B cell (primary cell): Measurements from ENCODE around the gene DPM2. TPM values are rescaled to one million over a fixed set of nuclear protein-coding genes. Genes with fewer than 3 reads are reported as not detected.

ENCODE experiments used
- ATAC-seq: fragments of 200-7000 bp; cut with Tn5 transposase; one replicate; pipeline ENCODE4 v1.10.0; 2021; ENCODE audit warnings: low read depth, mild to moderate bottlenecking, moderate number of reproducible peaks, moderate library complexity
- CTCF ChIA-PET: fragments of 350-600 bp; sonication (Branson Sonifier 250); formaldehyde crosslinking; loops from one replicate; lab custom pipeline; 2021; ENCODE audit warnings: antibody characterized with exemption, inconsistent platforms; lab: Charles Lee
- POLR2A ChIA-PET: fragments of 350-600 bp; sonication (Branson Sonifier 250); formaldehyde crosslinking; loops from one replicate; lab custom pipeline; 2021; ENCODE audit warnings: antibody characterized with exemption; lab: Charles Lee
- DNase-seq: peaks from one replicate; pipeline ENCODE4 v3.0.0; 2013
- H2AFZ ChIP-seq: 2 replicates; pipeline ENCODE4 v1.6.1; 2012; ENCODE audit warnings: mild to moderate bottlenecking, low read depth, low read length; ENCODE audit not compliant: insufficient read depth, poor library complexity, severe bottlenecking
- H3K27ac ChIP-seq, 2 donors: 1 replicate in 1 of 2; 2 replicates in 1 of 2; pipeline ENCODE4 v1.5.1; 2012 to 2013; ENCODE audit warnings: low read length in 2 of 2, mild to moderate bottlenecking in 2 of 2, moderate library complexity in 1 of 2
- H3K27me3 ChIP-seq, 4 experiments: fragments of 200-600 bp in 1 of 4; sonication (generic) in 1 of 4; replicated peaks in 1 of 4; 1 replicate in 2 of 4; 2 replicates in 2 of 4; pipeline versions ENCODE4 v1.6.1 to v1.7.0; 2013 to 2016; ENCODE audit warnings: low read length in 3 of 4, mild to moderate bottlenecking in 2 of 4, mixed read lengths in 1 of 4, moderate library complexity in 1 of 4; ENCODE audit not compliant: insufficient read depth in 4 of 4, control insufficient read depth in 3 of 4; ENCODE audit errors: control extremely low read depth in 1 of 4
- H3K36me3 ChIP-seq, 2 experiments: replicated peaks in 1 of 2; 1 replicate in 1 of 2; 2 replicates in 1 of 2; pipeline versions ENCODE4 v1.6.1 to v1.7.1; 2013; ENCODE audit warnings: low read length in 1 of 2; ENCODE audit not compliant: insufficient read depth in 2 of 2, control insufficient read depth in 1 of 2; ENCODE audit errors: control extremely low read depth in 1 of 2, extremely low read depth in 1 of 2
- H3K4me1 ChIP-seq, 2 donors: fragments of 200-600 bp in 1 of 2; sonication (generic) in 1 of 2; 1 replicate in 1 of 2; 2 replicates in 1 of 2; pipeline versions ENCODE4 v1.5.1 to v1.6.1; 2013 to 2017; ENCODE audit warnings: low read length in 2 of 2; ENCODE audit not compliant: control insufficient read depth in 2 of 2, insufficient read depth in 2 of 2
- H3K4me2 ChIP-seq: replicated peaks from 2 replicates; pipeline ENCODE3; 2012; ENCODE audit warnings: mild to moderate bottlenecking, low read depth, low read length; ENCODE audit not compliant: poor library complexity, severe bottlenecking
- H3K4me3 ChIP-seq, 5 experiments: fragments of 200-600 bp in 1 of 5; sonication (generic) in 1 of 5; 1 replicate in 3 of 5; 2 replicates in 2 of 5; pipeline versions ENCODE4 v1.5.1 to v1.7.0; 2011 to 2016; ENCODE audit warnings: low read length in 4 of 5, mild to moderate bottlenecking in 4 of 5, low read depth in 2 of 5, control low read depth in 1 of 5, moderate library complexity in 1 of 5; ENCODE audit not compliant: insufficient read depth in 1 of 5; ENCODE audit errors: control extremely low read depth in 1 of 5, extremely low read depth in 1 of 5
- H3K79me2 ChIP-seq: fragments of 200-600 bp; sonication (generic); one replicate; pipeline ENCODE4 v1.6.0; 2016; ENCODE audit warnings: low read length; ENCODE audit not compliant: control insufficient read depth, insufficient read depth
- H3K9ac ChIP-seq: fragments of 200-600 bp; sonication (generic); 2 replicates; pipeline ENCODE4 v1.6.1; 2017; ENCODE audit warnings: mild to moderate bottlenecking, low read length, moderate library complexity
- H3K9me3 ChIP-seq, 3 donors: one replicate each; pipeline versions ENCODE4 v1.6.1 to v1.7.1; 2013; ENCODE audit warnings: low read length in 2 of 3; ENCODE audit not compliant: control insufficient read depth in 2 of 3, insufficient read depth in 1 of 3; ENCODE audit errors: control extremely low read depth in 1 of 3
- H4K20me1 ChIP-seq: 2 replicates; pipeline ENCODE4 v1.6.0; 2012; ENCODE audit warnings: mild to moderate bottlenecking, low read length; ENCODE audit not compliant: insufficient read depth, control insufficient read depth, poor library complexity, severe bottlenecking
- H3K27ac Mint-ChIP-seq: one replicate; pipeline ENCODE4 v1.8.0; 2021; ENCODE audit warnings: mixed read lengths
- H3K27me3 Mint-ChIP-seq: one replicate; pipeline ENCODE4 v1.8.0; 2021; ENCODE audit warnings: mixed read lengths
- H3K4me1 Mint-ChIP-seq: one replicate; pipeline ENCODE4 v1.8.0; 2021; ENCODE audit warnings: mixed read lengths
- H3K4me3 Mint-ChIP-seq: one replicate; pipeline ENCODE4 v1.8.0; 2021; ENCODE audit warnings: mixed read lengths
- H3K9me3 Mint-ChIP-seq: one replicate; pipeline ENCODE4 v1.8.0; 2022; ENCODE audit warnings: mixed read lengths; ENCODE audit not compliant: insufficient read depth
- EZH2 ChIP-seq: IDR thresholded peaks from 2 replicates; pipeline ENCODE4 v1.6.1; 2012; ENCODE audit warnings: borderline replicate concordance, low read depth, mild to moderate bottlenecking, moderate library complexity, low read length; ENCODE audit not compliant: insufficient read depth, poor library complexity, severe bottlenecking
- WGBS: methylation state at CpG from one replicate; pipeline ENCODE4 v1.1.5; 2013; ENCODE audit warnings: missing lambda C conversion rate; ENCODE audit not compliant: insufficient coverage; 5-methylcytosine and 5-hydroxymethylcytosine counted together
- intact Hi-C: fragments of 100-400 bp; cut with micrococcal nuclease; formaldehyde crosslinking; loops from one replicate; pipeline ENCODE4 v1.10.0; 2022
- polyA plus RNA-seq: library from polyadenylated mRNA; depleted of rRNA; stranded (reverse); fragments of >200 nt; gene quantifications from 2 replicates; pipeline ENCODE4 v1.2.3, GENCODE V29; 2012
- total RNA-seq, 2 donors: library from RNA; stranded (reverse); fragments of 120-200 nt in 1 of 2; gene quantifications; 1 replicate in 1 of 2; 2 replicates in 1 of 2; pipeline versions ENCODE4 v1.2.3 to v1.2.4, GENCODE V29; 2013 to 2022
- TF ChIP-seq, protein P1 (sequence below): fragments of 200-600 bp; IDR thresholded peaks from one replicate; pipeline ENCODE4 v1.8.0; 2022; ENCODE audit warnings: antibody characterized with exemption, mild to moderate bottlenecking

DPM2 gene
- total and polyA plus RNA-seq, 2 donors (not counting 1 experiment from before 2014, with no cell fraction given): 34.1 to 42.9 TPM

GRCh38 chr9:127910613-127911205 lies 26.9 kb downstream of the DPM2 start:
- Histone ChIP-seq H3K9me3 (no peaks in the 10 kb centered on the region), H3K79me2 (peaks cover 48% of the 10 kb centered on the region), H4K20me1 (no peaks in the 10 kb centered on the region), H3K27me3 (no peaks in the 10 kb centered on the region), H3K4me2 (peak overlapping the region; percentile 26), H3K4me1 (peaks cover 32 to 73% of the 10 kb centered on the region in 2 donors), H3K9ac (no peak overlapping the region), H3K4me3 (no peak overlapping the region), H3K27ac (peak overlapping the region; percentile 64 to 76), H2AFZ (no peak overlapping the region), H3K36me3 (peaks cover 0 to 61% of the 10 kb centered on the region in 2 experiments)
- DNase-seq (no peak), ATAC-seq (no peak)
- H3K27me3 Mint-ChIP-seq: no peaks in the 10 kb centered on the region
- WGBS: 82% methylated on average over 5 of the region's 6 CpGs
- ChIA-PET CTCF (interaction anchor here (0.8 to 17.3 kb wide), 5 partner anchors 9 to 176 kb away, joined by 3 to 237 read pairs (median 5); partner anchors contain the start of gene TOR2A), POLR2A (interaction anchor here (0.8 to 1.6 kb wide), 4 partner anchors 11 to 28 kb away, joined by 3 to 7 read pairs (median 5); no protein-coding TSS in a partner anchor)
- H3K27ac Mint-ChIP-seq: peak overlapping the region; percentile 99
- TF ChIP-seq EZH2: no peak
- TF ChIP-seq, protein P1, sequence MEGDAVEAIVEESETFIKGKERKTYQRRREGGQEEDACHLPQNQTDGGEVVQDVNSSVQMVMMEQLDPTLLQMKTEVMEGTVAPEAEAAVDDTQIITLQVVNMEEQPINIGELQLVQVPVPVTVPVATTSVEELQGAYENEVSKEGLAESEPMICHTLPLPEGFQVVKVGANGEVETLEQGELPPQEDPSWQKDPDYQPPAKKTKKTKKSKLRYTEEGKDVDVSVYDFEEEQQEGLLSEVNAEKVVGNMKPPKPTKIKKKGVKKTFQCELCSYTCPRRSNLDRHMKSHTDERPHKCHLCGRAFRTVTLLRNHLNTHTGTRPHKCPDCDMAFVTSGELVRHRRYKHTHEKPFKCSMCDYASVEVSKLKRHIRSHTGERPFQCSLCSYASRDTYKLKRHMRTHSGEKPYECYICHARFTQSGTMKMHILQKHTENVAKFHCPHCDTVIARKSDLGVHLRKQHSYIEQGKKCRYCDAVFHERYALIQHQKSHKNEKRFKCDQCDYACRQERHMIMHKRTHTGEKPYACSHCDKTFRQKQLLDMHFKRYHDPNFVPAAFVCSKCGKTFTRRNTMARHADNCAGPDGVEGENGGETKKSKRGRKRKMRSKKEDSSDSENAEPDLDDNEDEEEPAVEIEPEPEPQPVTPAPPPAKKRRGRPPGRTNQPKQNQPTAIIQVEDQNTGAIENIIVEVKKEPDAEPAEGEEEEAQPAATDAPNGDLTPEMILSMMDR: peak; percentile 31
- no peaks in the 10 kb centered on the region for H3K9me3 Mint-ChIP-seq
- intact Hi-C loops: no loop called here
- H3K4me3 Mint-ChIP-seq: peak overlapping the region; percentile 84
- H3K4me1 Mint-ChIP-seq: peaks cover 66% of the 10 kb centered on the region

DNA sequence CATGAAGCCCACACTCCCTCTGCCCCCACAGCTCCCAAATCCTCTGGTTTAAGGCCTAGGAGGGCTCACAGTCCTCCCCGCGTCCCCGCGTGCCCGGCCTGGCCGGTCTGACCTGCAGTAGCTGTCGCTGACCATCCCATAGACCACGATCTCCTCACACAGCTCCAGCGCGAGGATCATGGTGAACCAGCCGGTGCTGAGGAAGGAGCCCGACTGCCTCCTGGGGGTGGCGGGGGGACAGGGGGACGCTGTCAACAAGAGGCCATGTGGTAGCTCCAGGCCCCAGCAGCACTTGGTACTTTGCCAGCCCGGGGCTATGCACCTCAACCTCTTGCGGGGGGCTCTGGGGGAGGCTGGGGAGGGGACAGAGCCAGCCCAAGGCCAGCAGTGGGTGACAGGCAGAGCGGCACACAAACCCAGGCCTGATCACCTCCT lies 27.8 kb downstream of the DPM2 start:
- DNase-seq (peak; percentile 12), ATAC-seq (no peak)
- Mint-ChIP-seq H3K27ac (peak overlapping the region; percentile 53), H3K9me3 (no peaks in the 10 kb centered on the region), H3K27me3 (no peaks in the 10 kb centered on the region), H3K4me3 (no peak overlapping the region), H3K4me1 (peaks cover 66% of the 10 kb centered on the region)
- Histone ChIP-seq H3K27me3 (no peaks in the 10 kb centered on the region), H3K36me3 (peaks cover 0 to 59% of the 10 kb centered on the region in 2 experiments), H3K4me1 (peaks cover 33 to 73% of the 10 kb centered on the region in 2 donors), H3K9me3 (no peaks in the 10 kb centered on the region), H3K4me3 (no peak overlapping the region), H3K9ac (no peak overlapping the region), H3K4me2 (no peak overlapping the region), H3K79me2 (peaks cover 45% of the 10 kb centered on the region), H3K27ac (peak overlapping the region in 1 of 2 donors; percentile 76), H4K20me1 (no peaks in the 10 kb centered on the region), H2AFZ (no peak overlapping the region)
- intact Hi-C loops: no loop called here
- TF ChIP-seq EZH2: no peak
- TF ChIP-seq, protein P1: no peak
- ChIA-PET CTCF (interaction anchor here (0.8 to 17.3 kb wide), 6 partner anchors 8 to 175 kb away, joined by 3 to 237 read pairs (median 5); partner anchors contain the start of gene TOR2A), POLR2A (interaction anchor here (0.5 to 1.6 kb wide), 7 partner anchors 10 to 119 kb away, joined by 3 to 10 read pairs (median 5); no protein-coding TSS in a partner anchor)
- 89% methylated on average over 17 of the region's 17 CpGs for WGBS
